ENCODE data around the gene LAMA3. TPM values are rescaled to one million over a fixed set of nuclear protein-coding genes. Genes with fewer than 3 reads are reported as not detected.

LAMA3 gene
- total and polyA plus RNA-seq, 2 donors (not counting 3 experiments of a cell fraction or from before 2014, with no cell fraction given) = 2.6 to 12.3 TPM

GRCh38 chr18:23916338-23916737 is 227.1 kb downstream of the LAMA3 start:
- Histone ChIP-seq H3K36me3 (ENCODE audit: control insufficient read depth in 2 of 2, extremely low read depth in 1 of 2, insufficient read depth in 2 of 2, low read length in 2 of 2) (no peaks in the 10 kb centered on the region), H3K9ac (replicated peaks; ENCODE audit: extremely low read depth, insufficient read depth, low read length) (no peak overlapping the region), H3K27ac (ENCODE audit: insufficient read depth, low read depth, low read length) (no peak overlapping the region), H3K4me3 (replicated peaks in 1 of 3; ENCODE audit: insufficient read depth in 1 of 3, low read depth in 1 of 3, low read length in 3 of 3) (no peak overlapping the region), H3K4me1 (ENCODE audit: control insufficient read depth, extremely low read depth, insufficient read depth, low read length) (peaks cover 7% of the 10 kb centered on the region), H4K20me1 (replicated peaks; ENCODE audit: control insufficient read depth, extremely low read depth, insufficient read depth, low read length) (no peaks in the 10 kb centered on the region), H3K9me3 (replicated peaks; ENCODE audit: control insufficient read depth, insufficient read depth, low read length) (no peaks in the 10 kb centered on the region), H2AFZ (ENCODE audit: low read depth, low read length) (no peak overlapping the region), H3K4me2 (ENCODE audit: insufficient read depth, low read length) (no peak overlapping the region), H3K79me2 (ENCODE audit: control insufficient read depth, insufficient read depth, low read length) (no peaks in the 10 kb centered on the region), H3K27me3 (ENCODE audit: control insufficient read depth in 2 of 2, insufficient read depth in 2 of 2, low read length in 2 of 2) (no peaks in the 10 kb centered on the region), H3K9me1 (replicated peaks; ENCODE audit: control insufficient read depth, extremely low read depth, insufficient read depth, low read length) (no peaks in the 10 kb centered on the region)
- dilution Hi-C loops (cut with MboI; ENCODE audit: extremely low pct_ligation_motif_present, low sequenced_read_pairs) = no loop called here
- BruUV-seq (replicated peaks) = no TSS peak
- no peak for TF ChIP-seq JUN (IDR thresholded peaks at IDR 0.05; ENCODE audit: borderline replicate concordance, insufficient read depth, insufficient read length, low read depth)
- no peak for TF ChIP-seq GATA2 (IDR thresholded peaks at IDR 0.05; ENCODE audit: insufficient read depth, insufficient read length, low read depth, low read length)
- no peak for TF ChIP-seq POLR2AphosphoS5 (IDR thresholded peaks at IDR 0.05; ENCODE audit: insufficient read depth, low read depth, low read length)
- no peak for TF ChIP-seq MYC (IDR thresholded peaks at IDR 0.05; ENCODE audit: low read depth, low read length)
- no peak for TF ChIP-seq CTCF (IDR thresholded peaks at IDR 0.05; ENCODE audit: extremely low read depth in 1 of 2, insufficient read depth in 1 of 2, low read depth in 1 of 2, low read length in 2 of 2)
- TF ChIP-seq MAX (IDR thresholded peaks at IDR 0.05; ENCODE audit: insufficient read depth, insufficient read length) = no peak
- no peak for TF ChIP-seq FOS (IDR thresholded peaks at IDR 0.05; ENCODE audit: borderline replicate concordance, insufficient read depth, low read length)
- no peak for TF ChIP-seq POLR2A (IDR thresholded peaks at IDR 0.05; ENCODE audit: low read depth, low read length)
- TF ChIP-seq EZH2 (IDR thresholded peaks at IDR 0.05; ENCODE audit: borderline replicate concordance, low read depth, low read length, severe bottlenecking) = no peak
- FAIRE-seq (no peak), DNase-seq (ENCODE audit: low read depth, low spot score) (no peak)
- POLR2A ChIA-PET = interaction anchor here (0.7 kb wide), 1 partner anchor 18 kb away, joined by 8 read pairs; no protein-coding TSS in a partner anchor
- intact Hi-C loops (cut with micrococcal nuclease) = loop anchor here (5.0 to 10.0 kb wide), 2 partner anchors 89 to 402 kb away; no protein-coding TSS in a partner anchor
- CTCF ChIA-PET = no interaction called here

All from endothelial cell of umbilical vein (primary cell).